ENCODE measurements around the gene ITPR1.
A peak's percentile ranks its signal among the peaks of the same experiment; 100 is the strongest.

DNA sequence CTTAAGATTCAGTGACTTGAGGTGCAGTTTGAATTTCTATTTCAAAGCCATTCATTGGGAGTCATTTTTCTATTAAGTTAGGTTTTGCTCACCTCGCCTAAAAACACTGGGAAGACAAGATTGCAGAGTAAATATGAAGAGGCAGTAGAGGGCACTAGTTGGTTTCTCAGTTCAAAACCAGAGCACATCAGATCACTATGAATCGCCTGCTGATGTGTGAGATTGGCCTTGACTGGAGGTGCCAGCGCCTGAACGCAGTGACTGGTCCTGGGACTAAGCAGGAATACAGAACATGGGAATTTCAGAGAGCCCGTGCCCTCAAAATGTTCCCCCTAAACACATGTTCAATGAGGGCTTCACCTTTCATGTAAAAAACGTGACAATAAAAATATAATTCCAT lies 229.0 kb downstream of the ITPR1 start:
- TF ChIP-seq, protein P1, sequence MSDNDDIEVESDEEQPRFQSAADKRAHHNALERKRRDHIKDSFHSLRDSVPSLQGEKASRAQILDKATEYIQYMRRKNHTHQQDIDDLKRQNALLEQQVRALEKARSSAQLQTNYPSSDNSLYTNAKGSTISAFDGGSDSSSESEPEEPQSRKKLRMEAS (IDR thresholded peaks at IDR 0.05; ENCODE audit: low read depth, low read length), result no peak
- TF ChIP-seq, protein P2, sequence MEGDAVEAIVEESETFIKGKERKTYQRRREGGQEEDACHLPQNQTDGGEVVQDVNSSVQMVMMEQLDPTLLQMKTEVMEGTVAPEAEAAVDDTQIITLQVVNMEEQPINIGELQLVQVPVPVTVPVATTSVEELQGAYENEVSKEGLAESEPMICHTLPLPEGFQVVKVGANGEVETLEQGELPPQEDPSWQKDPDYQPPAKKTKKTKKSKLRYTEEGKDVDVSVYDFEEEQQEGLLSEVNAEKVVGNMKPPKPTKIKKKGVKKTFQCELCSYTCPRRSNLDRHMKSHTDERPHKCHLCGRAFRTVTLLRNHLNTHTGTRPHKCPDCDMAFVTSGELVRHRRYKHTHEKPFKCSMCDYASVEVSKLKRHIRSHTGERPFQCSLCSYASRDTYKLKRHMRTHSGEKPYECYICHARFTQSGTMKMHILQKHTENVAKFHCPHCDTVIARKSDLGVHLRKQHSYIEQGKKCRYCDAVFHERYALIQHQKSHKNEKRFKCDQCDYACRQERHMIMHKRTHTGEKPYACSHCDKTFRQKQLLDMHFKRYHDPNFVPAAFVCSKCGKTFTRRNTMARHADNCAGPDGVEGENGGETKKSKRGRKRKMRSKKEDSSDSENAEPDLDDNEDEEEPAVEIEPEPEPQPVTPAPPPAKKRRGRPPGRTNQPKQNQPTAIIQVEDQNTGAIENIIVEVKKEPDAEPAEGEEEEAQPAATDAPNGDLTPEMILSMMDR (IDR thresholded peaks at IDR 0.05; ENCODE audit: low read depth, low read length), result peak; percentile 51

Measured in NB4 (cell line).